DMS53 treated with DMSO at 0.1 percent for 48 hours (cell line): ENCODE results near the gene BANF2.
A peak's percentile ranks its signal among the peaks of the same experiment; 100 is the strongest.

Source experiments
- DNase-seq: peaks from one replicate; lab custom pipeline; 2025; ENCODE audit not compliant: unreplicated experiment; lab: John Stamatoyannopoulos, UW

The BANF2 gene

DNA sequence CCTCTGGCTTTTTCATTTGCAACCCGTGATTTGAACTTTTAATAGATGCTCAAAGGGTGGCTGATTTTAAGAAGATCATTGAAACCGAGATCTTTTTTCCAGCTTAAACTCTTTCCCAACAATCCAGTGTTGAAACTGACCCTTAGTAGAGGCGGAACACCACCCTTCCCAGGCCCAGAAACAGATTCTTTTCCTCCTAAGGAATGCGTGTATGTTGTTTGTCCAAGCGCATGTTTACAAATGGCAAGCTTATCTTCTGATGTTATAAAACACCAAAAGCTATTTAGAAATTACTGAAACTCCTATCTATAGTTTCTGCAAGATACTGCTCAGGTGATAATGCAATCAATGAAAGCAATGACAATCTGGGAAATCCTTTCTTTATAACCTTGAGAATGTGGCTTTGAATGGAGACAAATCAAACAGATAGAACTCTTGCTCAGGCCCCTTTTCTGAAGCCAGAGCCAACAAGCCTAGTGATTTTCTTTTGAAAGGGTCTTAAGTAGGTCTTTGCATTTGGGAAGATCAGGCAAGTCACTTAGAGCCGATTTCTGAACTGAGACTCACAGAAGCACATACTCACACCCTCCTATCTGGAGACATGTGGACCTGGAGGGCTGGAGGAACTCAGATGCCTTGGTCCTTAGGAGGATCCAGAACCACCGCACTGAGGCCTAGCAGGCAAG is 9.1 kb downstream of the BANF2 start:
- no peak for DNase-seq

DNA sequence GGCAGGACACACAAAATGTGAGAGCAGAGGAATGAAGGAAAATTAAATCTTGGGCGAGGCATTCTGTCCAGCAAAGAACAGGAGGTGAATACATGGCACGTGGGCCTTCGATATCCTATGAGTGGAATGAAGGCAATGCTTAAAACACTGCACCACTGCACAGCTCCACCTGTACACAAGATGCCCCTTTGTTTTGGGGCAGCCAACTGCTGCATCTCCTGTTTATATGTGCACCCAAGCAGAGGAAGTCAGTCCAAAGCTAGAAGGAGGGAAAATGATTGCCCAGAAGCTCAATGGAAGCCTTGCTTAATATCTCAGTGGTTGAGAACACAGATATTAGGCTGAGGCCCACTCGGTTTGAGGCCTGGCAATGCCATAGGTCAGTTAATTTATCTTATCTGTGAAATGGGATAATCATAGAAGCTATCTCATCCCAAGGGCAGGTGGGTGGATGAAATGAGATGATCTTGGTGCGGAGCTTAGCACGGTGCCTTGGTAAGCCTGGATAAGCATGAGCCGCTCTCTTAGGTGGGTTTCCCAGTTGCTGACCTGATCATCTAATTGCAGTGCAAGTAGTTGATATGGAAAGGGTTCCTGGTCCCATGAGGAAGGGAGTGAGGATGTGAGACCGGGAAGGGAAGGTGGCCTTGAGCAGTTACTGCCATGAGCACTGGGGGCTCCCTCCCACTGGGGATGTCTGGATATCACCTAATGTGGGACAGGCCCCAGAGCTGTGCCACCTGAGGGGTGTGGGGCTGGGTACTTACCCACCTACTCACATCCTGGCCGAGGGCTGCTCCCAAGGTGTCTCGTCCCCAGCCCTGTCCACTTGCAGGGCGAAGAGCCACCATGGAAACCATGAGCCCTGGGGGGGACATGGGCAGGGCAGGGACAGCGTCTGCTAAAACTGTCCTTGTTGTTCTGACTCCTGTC is 9.9 kb downstream of the BANF2 start:
- no peak for DNase-seq

DNA sequence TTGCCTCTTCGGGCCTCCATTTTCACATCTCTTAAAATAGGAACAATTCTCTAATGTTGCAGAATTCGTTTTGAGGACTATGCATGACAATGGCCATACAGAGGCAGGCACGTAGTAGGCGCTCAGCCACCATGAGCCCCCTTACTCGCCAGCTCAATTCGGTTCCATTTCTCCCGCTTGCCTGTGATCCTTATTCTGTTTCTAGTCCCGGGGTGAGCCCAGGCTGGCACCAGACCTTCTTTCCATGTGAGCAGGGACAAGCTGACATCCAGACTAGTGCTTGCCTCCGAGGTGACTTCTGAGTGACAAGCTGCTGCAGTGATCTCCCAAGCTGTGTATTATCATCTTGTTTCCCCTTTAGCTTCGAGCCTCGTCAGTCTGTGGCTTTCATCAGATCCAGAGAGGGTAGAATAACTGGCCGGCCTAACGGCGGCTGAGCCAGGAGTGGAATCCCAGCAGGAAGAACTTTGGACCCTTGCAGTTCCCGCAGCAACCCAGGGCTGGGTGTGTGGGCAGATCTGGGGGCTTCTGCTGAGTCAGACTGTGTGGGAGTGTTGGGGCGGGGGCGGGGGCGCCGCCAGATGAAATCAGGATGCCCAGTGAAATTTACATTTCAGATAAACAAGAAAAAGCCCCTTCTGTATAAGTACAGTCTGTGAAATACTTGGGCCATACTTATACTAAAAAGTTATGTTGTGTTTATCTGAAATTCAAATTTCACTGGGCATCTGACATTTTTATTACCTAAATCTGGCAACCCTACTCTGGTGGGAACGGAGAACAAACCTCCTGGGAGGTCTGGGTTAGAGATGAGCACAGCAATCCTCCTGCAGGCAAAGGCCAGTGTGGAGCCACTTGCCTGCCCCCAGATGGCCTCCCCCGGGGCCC is 10.9 kb downstream of the BANF2 start:
- DNase-seq = no peak

DNA sequence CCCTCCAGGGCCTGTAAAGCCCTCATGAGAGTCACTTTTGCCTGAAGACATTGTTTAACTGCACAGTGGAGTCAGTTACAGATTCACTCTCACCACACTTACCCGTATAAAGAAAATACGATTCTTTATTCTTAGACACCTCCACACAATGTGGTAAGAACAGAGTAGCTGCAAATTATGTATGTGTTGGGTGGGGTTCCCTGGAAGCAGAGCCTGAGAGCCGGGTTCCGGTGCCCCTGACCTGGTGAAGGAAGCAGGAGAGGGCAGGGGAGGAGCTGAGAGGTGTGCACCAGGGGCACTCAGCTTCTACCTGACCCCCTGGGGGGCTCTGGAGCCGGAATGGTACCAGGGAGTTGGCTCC is 11.5 kb downstream of the BANF2 start:
- no peak for DNase-seq

DNA sequence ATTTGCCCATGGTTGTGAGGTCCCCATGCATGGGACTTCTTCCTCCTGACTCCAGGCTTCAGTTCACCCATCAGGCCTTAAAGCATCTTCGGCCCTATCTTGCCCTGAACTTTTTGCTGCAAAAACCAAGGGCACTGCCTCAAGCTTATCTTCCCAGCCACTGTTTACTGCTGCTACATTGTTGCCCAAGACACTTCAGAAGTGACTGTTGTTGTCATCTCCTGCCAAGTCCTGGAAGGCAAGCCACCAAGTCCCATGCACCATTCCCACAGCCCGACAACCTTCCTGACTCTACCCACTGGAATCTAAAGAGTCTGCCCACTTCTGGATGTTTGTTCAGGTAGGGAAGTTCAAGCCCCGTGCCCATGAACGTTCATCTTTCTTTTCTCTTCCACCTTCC is 12.4 kb downstream of the BANF2 start:
- no peak for DNase-seq

DNA sequence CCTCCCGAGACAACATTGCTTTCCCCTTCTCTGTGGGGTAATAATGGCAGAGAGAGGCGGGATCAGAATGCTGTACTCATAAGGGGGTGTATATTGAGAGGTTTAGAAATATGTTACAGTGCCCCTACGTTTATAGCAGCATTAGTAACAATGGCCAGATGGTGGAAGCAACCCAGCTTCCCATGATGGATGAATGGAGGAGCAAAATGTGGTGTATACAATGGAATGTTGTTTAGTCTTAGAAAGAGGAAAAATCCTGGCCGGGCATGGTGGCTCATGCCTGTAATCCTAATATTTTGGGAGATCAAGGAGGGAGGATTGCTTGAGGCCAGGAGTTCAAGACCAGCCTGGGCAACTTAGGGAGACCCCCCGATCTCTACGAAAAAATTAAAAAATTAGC is 12.9 kb downstream of the BANF2 start:
- DNase-seq = no peak

DNA sequence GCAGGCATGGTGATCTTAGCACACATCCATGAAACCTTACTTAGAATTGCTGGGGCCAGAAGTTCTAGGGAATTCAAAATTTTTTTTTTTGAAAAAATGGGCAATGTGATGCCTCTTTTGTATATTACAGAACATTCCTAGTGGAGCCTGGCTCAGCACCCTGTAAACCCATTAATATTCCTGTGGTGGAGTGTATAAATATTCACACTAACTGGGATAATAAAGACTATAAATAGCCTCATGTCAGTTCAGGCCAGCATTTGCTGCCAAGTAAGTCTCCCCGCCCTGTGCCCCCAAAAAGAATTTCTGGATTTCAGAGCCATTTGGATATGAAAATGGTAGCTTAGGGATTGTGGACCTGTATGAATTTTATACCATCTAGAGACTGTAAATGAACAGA is 14.8 kb downstream of the BANF2 start:
- DNase-seq = no peak

DNA sequence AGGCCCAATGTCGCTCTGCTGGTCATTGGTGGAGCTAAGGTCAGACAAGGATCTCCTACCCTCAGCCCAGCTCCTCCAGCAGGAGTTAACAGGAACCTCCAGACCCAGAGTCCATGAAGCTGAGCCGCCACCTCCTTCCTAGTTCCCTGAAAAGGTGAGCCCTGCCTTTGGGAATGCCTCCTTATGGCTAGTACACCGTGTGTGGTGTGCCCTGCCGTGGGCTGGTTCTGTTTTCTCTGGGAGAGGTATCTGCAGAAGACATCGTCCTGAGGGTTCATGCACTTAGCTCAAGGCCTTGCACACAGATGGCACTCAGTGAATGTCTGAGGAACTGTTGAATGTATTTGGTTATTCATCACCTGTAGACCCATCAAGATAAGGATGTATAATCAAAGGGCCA is 15.3 kb downstream of the BANF2 start:
- no peak for DNase-seq

DNA sequence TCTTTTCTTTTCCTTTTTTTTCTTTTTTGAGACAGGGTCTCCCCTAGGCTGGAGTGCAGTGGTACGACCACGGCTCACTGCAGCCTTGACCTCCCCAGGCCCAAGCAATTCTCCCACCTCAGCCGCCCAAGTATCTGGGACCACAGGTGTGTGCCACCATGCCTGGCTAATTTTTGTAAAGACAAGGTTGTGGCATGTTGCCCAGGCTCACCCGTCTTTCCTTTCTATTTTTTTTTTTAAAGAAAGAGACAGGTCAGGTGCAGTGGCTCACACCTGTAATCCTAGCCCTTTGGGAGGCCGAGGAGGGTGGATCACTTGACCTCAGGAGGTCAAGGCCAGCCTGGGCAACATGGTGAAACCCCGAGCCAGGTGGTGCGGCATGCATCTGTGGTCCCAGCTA is 16.6 kb downstream of the BANF2 start:
- no peak for DNase-seq

DNA sequence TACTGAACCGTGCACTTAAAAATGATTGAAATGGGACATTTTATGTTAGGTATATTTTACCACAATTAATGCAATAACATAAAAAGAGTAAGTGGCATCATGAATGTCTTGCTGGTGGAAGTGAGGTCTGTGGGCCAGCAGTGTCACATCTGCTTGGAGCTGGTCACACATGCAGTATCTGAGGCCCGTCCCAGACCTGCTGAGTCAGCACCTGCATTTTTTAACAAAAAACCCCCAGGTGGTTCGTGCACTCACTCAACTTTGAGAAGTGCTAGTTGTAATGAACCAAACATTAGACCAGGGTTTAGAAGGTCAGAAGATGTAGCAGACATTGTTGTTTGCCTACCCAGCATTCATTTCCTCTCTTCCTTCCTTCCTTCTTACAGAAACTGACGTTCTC is 21.0 kb downstream of the BANF2 start:
- DNase-seq = no peak

DNA sequence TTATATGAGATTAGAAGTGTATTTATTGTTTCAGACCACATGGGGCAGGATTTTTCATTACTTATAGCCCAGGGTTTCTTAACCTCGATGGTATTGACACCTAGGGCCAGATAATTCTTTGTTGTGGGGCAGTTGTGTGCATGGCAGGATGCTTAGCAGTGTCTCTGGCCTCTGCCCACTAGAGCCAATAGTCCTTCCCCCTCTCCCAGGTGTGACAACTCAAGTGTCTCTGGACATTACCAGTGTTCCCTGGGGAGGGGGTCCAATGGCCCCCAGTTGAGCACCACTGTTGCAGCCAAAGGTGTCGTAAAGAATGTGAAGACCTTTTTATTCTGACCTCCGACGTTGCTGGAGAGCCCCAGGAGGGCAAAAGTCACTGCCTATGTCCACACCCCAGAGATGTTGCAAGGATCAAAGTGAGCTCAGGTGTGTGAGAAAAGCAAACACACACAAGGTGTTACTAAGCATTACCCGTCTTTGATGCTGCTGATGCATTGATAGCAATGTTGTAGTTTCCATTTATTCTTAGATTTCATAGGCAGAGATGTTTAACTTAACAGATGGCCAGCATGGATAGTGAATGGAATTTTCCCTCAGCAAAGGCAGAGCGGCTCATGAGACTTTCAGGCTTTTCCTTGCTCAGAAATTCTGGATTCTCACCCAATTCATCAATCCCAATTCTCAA is 22.2 kb downstream of the BANF2 start:
- peak; percentile 77 for DNase-seq

DNA sequence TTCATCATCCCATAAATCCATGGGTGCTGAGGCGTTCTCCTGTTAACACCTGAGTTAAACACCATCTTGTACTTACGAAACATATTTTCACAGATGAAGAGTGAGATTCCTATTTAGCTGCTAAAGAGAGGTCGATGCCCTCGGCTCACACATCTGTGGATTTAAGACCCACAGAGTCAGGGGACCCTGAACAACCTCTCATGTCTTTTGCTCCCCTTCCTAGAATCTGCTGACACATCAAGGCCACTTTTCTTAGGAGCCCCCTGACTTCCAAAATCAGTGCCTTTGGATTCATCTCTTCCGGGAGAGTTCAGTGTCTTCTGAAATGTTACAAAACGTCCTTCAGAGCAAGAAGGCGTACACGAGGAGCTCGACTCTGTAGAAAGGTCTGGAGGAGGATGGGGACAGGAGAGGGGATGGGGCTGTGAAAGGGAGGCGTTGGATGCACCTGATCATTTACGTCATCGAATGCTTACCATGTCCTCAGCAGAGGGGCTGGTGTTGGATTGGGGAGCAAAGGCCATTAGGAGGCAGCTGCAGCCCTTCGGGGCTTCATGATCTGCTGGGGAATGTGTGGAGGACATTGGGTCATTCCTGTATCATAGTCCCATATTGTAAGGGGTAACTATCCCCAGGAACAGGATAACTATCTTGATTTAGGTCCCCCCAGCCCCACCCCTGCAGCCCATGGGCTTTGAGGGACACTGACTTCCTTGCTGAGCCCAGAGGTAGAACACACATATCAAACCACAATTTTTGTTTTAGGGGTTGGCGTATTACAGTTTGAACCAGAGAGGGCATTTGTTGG is 22.9 kb downstream of the BANF2 start:
- no peak for DNase-seq

DNA sequence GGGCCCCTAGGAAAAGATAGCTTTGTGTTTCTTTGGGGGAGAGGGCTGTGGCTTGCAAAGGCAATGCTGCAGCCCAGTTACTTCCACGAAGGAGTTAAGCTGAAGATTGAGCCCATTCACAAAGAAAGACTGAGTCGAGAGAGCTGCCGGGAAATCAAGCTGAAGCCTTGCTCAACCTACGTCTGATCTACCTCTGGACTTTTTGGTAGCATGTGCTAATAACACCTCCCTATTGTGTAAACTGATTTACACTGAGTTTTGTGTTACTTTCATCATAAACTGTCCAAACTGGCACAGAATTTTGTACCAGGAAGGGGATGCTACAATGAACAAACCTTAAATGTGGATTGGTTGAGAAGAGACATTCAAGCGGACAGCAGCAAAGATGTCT is 23.5 kb downstream of the BANF2 start:
- DNase-seq = no peak

DNA sequence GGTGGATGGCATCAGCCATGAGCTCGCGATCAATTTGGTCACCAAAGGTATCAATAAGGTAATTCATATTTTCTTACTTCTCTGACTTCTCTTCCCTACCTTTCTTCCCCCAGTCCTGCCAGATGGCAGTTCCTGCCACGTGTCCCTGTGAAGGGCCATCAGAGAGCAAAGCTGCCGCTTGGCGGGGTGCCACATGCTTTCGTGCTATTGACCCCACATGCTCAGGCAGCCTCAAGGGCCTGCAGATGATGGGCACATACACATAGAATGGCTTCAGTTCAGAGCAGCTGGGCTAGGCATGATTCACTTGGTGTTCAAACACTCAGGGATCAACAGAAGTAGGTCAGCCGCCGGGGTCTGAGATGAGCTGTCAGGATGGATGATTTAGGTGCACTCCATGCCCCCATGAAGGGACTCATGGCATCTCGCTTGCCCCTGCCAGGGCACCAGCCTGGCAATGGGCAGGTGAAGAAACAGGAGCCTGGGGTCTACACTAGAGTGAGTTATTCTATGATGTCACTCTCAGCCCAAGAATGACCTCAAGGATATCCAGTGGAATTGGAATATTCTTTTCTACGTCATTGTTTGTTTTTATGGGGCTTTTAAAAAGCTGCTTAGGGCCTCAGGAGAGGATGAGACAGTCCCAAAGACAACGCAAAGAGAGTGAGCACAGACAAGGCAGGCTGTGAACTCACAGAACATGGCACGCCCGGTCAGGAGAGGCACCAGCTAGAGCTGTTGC is 25.5 kb downstream of the BANF2 start:
- peak; percentile 99 for DNase-seq

DNA sequence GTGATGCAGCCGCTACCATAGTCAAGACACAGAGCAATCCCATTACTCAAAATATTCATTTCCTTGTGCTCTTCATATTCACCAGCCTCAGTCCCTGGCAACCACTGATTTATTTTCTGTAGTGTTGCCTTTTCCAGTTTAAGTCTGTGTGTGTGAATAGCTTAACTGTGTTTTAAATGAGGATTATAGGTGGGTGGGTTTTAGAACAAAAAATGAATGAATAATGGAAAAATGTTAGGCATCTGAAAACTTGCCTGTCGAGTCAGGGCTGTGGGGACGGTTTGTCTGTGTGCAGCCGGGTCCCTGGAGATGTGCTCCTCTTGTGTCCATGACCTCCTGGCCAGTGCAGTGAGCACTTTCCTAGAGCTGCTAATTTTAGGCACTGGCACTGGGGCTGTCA is 27.1 kb downstream of the BANF2 start:
- DNase-seq = no peak

DNA sequence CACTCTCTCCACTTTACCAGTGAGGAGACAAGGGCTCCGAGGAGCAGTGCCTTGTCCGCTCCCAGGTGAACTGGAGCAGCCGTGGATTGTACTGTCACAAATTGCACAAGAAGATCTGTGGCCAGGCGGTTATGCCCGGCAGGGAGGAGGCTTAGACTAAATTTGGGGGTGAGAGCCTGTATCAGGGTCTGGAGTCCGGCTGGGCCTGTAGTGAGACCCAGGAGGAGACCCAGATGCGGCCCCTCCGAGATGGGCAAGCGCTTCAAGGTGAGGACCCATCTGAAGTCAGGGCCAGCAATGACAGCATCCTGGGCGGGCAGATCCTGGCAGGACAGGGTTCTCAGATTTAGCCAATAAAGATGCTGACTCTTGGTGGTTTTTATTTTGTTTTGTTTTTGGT is 27.6 kb downstream of the BANF2 start:
- no peak for DNase-seq

DNA sequence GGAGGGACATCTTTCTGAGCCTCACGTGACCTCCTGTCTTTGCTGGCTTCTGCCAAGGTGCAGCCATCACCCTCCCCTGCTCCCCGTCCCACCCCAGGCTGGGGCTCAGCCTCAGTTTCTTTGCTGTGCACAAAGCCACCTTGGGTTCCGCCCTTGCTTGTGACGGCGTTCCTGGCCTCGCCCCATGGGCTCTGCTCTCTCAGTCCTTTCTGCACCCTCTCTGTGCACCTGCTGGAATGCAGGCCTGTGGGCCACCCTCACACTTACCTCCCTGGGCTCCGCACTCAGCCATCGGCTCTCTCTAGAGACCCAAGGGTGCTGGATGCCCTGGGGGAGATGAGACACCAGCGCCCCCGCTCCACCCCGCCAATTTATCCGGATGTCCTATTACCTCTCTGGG is 28.3 kb downstream of the BANF2 start:
- DNase-seq = no peak

DNA sequence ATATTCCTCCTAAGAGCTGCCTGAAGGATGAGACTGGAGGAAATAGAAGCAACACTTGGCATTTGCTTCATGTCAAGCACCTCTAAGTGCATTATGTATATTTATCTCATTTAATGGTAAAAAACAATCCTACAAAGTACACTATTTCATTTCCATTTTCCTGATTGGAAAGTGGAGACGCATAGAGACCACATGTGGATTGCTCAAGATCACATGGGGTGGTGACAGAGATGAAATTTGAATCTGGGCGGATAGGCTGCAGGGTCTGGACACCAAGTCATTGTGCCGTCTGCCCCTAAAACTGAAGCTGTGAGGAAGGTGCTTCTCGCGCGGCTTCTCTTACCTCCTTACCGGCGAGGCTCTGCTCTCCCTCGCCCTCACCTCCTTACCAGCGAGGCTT is 30.3 kb downstream of the BANF2 start:
- DNase-seq = no peak

DNA sequence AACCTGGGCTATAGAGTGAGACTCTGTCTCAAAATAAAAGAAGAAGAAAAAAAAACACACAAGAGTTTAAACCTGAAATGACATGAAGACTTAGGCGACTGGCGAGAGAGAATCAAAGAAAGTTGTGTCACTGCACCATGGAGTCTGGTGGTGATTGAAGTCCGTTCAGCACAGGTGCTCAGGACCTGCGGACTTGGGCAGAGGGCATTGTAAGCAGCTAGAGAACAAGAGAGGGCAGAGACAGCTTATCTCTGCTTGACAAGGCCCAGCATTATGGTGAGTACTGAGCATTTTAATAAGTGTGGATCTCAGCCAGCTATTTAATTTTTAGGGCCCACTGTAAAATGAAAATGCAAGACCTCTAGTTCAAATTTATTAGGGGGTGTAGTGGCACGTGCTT is 31.5 kb downstream of the BANF2 start:
- DNase-seq = no peak
